Esophagus mucosa (tissue), 1 donor: ENCODE data around the gene CHRDL2. TPM values are rescaled to one million over a fixed set of nuclear protein-coding genes. Genes with fewer than 3 reads are reported as not detected.
"Not testable (repeated sequence)": the region's sequence is repeated elsewhere in the genome, so short reads cannot be mapped to it uniquely, and the experiment has no call there.

ENCODE experiments used
- ATAC-seq: fragments of 200-7000 bp; cut with Tn5 transposase; one replicate; pipeline ENCODE4 v1.9.1; 2020
- total RNA-seq: library from RNA; stranded (reverse); gene quantifications from one replicate; pipeline ENCODE4 v1.2.4, GENCODE V29; 2023
- donor health status: DM: yes; HTN: yes; CAD: no.

Gene CHRDL2, protein sequence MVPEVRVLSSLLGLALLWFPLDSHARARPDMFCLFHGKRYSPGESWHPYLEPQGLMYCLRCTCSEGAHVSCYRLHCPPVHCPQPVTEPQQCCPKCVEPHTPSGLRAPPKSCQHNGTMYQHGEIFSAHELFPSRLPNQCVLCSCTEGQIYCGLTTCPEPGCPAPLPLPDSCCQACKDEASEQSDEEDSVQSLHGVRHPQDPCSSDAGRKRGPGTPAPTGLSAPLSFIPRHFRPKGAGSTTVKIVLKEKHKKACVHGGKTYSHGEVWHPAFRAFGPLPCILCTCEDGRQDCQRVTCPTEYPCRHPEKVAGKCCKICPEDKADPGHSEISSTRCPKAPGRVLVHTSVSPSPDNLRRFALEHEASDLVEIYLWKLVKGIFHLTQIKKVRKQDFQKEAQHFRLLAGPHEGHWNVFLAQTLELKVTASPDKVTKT
- total RNA-seq: 2.0 TPM

DNA sequence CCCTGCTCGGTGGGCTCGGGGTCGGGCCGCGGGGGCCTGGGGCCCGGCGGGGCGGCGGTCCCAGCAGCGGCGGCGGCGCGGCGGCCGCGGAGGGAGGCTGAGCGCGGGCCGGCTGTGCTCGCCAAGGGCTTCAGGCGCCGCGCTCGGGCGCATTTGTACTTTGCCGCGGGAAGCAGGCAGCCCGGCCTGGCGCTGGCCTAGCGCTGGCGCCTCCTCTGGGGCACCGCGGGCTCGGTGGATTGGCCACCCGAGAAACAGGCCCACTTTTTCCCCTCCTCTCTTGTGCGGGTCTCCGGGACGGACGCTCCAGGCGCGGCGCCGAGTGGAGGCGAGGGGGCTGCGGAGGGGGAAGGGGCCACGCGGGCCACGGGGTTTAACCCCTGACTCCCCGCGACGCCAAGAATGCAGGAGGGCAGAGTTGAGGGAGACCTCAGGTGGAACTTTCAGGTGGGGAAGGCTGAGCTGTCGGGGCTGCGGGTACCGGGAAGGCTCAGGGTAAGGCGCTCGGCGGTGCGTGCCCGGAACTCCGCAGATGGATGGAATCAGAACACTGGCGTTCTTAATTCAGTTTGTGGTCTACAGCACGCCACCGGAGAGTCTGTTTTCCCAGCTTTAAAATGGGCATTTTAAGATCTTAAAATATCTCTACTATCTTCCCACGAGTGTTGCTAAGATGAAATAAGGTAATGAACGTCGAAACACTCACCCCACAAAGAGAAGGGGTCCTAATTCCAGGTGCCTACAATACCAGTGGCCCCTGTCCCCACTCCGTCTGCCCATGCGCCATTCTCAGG lies at the start of gene CHRDL2:
TSS of gene CHRDL2 (minus strand) at position 126 of the 794 bp plus-strand sequence. CDS start 538 bp downstream, outside the sequence.
- ATAC-seq: no peak

DNA sequence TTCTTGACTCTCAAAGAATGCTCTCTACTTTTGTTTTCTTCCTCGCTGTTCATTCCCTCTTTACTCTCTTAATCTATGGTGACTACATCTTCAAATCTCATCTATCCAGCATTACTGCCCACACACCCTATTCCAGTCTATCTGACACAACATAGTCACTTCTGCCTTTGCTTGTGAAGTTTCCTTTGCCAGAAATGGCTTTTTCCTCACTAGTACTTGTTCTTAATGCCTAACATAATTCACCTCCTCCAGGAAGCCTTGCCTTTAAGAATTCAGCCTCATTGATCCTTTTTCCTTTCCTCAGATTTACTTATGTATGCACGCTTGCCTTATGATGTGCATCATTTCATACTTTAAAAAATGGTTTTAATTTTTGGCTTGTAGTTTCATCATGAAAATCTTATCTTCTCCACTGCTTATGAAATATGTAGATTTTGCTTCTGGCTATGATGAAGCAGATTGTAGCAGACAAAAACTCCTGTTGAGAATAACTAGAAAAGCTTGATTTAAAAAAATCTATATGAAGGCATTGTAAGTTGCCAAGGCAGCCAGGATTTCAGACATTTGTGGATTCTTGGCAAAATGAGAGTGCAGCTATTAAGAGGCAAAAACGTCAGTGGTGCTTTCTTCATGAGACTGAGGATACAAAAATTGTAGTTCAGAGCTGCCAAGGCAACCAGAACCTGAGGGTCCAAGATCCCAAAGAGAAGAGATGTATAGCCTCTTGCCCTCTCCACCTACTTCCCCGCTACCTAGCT lies 49.2 kb upstream of the CHRDL2 start:
- no peak for ATAC-seq

DNA sequence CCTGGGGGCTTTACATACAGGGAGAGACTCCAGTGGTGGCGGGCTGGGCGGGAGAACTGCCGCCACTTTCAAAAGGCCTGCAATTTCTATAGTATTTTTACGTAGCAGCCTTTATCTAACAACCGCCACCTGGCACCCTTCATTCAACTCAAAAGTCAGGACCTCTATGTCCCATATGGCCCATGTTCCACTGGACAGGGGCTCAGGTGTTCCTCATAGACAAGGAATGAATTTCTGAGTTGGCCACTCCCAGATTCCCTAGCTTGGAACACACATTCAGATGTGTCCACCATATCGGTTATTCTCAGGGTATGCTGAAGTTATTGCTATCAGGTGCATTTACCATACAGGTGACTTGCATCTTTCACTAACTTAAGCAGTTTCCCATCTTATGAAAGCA lies 47.4 kb upstream of the CHRDL2 start:
- ATAC-seq: no peak

DNA sequence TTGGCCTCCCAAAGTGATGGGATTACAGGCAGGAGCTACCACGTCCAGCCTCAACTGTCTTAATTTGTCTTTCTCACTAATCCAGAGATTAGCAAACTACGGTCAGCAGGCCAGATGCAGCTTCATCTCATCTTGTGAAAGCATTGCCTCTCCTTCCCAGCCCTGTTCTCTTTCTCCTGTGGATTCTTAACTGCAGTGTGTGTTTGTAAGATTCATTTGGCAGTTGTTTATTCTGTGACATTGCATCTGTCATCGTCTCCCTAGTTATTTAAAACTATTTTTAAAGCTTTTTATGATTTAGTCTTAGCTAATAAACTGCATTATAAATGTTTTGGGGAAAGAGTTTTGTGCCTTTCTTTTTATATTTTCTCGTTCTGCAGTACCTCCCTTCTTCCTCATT lies 46.7 kb upstream of the CHRDL2 start:
- no peak for ATAC-seq

DNA sequence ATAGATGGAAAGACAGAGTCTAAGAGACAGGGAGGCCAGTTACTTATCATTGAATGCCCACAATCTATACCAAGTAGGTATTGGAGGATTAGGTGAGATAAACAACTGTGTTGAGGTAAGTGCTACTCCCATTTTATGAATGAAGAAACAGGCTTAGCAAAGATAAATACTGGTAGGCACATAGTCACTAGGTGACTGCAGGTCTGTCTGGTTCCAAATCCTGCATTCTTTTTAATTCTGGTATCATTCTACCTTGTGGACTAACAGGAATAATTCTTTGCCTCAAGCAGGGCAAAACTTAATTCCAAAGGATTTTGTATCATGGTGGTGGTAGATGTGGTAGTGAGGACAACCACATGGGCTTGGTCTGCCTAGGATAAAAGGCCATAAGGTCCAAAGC lies 45.8 kb upstream of the CHRDL2 start:
- peak; percentile 70 for ATAC-seq

DNA sequence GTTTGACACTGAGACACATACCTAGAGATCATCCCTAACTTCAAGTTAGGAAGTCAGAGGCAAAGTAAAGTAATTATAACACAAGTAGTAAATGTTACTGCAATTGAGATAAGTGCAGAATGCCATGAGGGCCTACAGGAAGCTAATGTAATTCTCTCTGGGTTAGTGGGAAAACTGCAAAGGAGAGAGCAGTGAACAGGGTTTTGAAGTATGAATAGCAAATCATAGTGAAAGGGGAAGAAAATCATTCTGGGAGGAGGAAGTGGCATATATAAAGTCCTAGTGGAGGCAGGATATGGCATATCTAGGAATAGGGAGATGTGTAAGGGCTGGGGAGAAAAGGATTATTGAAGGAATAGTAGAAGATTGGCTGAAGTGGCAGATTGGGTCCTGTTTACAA lies 45.3 kb upstream of the CHRDL2 start:
- ATAC-seq: no peak

DNA sequence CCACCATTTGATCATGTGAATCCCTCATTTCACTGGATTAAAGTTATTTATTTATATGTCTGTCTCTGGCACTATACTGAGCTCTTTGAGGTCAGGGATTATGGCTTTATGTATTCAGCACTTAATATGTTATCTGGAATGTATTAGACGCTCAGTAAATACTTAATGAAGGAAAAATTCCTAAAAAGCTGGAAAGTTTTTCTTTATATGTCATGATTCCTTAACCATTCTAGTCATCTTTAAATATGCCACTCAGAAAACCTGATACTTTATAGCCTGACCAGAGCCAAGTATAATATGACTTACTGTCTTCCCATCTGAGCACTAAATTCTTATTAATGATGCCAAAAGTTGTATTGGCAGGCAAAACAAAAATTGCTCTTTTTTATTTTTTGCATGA lies 44.5 kb upstream of the CHRDL2 start:
- ATAC-seq: no peak

DNA sequence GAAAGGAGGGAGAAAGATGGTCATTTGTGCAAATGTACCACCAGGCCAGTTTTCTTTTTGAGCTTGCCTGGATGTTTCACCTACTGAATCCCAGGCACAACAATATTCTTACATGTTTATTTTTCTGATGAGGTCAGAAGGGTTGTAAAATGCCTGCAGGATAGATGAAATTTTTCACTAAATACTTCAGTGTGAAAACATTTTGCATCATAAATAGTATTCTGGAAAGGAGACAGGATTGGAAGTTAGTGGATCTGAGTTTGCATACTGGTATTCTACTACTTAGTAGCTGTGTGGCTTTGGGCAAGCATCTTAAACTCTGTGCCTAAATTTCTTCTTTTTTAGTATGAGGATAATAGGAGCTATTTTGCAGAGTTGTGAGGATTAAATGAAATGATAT lies 42.2 kb upstream of the CHRDL2 start:
- ATAC-seq: no peak

DNA sequence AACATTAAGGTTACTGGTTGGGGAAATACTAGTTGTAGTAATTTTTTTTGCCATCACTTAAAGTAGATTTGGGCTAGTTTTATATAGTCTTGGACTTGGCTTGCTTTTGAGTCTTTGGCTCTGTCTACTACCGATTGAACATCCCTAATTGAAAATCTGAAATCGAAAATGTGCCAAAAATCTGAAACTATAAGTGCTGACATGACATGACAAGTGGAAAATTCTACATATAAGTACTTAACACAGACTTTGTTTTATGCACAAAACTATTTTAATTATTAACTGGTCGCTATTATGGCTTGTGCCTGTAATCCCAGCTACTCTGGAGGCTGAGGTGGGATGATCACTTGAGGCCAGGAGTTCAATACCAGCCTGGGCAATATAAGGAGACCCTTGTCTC lies 39.9 kb upstream of the CHRDL2 start:
- no peak for ATAC-seq

DNA sequence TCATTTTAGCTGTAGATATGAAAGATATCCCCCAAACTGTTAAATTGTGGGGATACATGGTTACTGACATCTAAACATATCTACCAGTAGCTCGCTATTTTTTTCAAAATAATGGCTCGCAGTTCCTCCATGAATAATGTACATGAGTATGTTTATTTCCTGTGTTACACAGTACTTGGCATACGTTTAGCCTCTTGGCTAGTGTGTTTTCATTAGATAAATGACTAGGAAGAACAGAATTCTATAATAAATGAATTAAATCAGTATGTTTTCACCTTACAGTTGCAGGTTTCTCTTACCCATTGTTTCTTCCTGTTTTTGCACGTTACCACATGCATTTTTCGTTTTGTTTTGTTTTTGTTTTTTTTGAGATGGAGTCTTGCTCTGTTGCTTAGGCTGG lies 39.2 kb upstream of the CHRDL2 start:
- ATAC-seq: no peak

DNA sequence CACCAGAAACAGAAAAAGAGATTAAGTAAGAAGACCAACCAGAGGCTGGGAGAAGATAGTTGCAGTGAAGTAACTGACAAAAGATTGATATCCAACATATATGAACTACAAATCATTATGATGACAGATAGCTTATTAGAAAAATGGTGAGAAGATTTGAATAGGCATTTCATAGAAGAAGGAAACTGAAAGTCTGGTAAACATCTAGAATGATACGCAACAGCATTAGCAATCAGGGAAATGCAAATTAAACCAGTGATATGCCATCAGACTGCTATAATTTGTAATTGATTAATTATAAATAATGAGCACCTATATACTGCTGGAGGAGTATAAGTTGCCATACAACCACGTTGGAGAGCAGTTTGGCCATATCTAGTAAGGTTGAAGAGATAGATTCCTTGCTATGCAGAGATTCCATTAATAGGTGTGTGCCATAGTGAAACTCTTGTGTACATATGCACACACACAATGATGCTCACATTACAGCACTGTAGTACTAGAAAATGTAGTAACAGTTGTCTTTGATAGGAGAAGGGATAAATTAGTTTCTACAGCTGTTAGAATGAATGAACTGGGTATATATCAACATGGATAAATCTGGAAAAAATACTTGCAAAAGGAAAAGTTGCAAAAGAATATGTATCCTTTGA lies 38.0 kb upstream of the CHRDL2 start:
- no peak for ATAC-seq

DNA sequence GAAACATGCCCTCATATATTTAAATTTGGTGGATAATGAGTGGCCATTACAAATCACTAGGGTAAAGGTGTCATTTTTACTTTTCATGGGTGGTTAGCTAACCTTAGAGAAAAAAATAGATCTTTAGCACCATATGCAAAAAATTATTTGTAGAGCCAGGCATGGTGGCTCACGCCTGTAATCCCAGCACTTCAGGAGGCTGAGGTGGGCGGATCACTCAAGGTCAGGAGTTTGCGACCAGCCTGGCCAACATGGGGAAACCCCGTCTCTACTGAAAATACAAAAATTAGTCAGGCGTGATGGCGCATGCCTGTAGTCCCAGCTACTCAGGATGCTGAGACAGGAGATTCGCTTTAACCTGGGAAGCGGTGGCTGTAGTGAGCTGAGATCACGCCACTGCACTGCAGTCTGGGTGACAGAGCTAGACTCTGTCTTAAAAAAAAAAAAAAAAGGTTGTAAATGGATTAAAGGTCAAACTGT lies 37.0 kb upstream of the CHRDL2 start:
- not testable (repeated sequence) for ATAC-seq

DNA sequence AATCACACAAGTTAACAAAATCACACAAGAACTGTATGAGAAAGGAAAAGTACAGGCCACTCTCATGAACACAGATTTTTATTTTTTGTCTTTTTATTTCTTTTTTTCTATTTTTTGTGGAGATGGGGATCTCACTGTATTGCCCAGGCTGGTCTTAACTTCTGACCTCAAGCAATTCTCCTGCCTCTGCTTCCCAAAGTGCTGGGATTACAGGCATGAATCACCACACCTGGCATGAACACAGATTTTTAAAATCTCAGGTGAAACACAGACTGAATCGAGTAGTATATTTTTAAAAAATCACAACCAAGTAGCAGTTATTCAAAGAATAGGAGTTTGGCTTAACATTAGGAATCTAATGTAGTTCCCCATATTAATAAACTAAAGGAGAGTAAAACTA lies 35.7 kb upstream of the CHRDL2 start:
- no peak for ATAC-seq

DNA sequence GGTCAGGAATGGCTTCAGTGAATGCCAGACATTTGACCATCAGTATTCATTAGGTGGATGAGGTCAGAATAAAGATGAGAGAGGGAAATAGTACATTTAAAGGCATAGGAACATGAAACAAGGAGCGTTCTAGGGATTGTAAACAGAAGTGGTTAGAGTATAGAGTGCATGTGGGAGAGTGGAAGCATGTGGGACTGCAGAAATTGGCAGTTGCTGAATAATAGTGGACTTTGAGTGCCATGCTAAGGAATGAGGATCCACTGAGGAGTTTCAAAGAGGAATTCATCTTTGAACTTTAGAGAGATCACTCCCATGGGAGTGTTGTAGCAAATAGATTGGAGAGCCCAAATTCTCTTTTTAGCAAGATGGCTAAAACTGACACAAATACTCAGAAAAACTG lies 25.3 kb upstream of the CHRDL2 start:
- ATAC-seq: no peak

DNA sequence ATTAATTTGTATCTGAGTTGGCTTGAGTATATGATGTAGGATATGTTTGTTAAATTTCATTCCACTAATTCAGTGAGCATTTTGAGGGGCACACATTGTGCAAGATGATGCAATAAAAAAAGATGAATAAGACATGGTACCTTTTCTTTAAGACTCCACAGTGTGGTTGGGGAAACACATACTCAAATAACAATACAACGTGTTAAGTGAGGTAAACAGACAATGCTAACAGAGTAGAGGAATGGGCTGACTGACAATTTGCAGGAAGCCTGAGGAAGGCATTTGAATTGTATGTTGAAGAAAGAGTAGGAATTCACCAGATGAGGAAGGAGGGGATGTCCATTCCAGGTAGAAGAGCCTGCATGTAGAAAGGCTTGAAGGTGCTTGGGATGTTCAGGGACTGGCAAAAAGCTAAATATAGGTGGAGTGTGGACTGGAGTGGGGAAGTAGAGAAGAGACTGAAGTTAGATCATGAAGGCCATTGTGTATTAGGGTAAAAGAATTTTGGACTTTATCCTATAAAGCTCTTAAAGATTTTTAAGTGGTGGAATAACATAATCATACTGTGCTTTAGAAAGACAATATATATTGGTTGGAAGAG lies 24.3 kb upstream of the CHRDL2 start:
- peak; percentile 13 for ATAC-seq

DNA sequence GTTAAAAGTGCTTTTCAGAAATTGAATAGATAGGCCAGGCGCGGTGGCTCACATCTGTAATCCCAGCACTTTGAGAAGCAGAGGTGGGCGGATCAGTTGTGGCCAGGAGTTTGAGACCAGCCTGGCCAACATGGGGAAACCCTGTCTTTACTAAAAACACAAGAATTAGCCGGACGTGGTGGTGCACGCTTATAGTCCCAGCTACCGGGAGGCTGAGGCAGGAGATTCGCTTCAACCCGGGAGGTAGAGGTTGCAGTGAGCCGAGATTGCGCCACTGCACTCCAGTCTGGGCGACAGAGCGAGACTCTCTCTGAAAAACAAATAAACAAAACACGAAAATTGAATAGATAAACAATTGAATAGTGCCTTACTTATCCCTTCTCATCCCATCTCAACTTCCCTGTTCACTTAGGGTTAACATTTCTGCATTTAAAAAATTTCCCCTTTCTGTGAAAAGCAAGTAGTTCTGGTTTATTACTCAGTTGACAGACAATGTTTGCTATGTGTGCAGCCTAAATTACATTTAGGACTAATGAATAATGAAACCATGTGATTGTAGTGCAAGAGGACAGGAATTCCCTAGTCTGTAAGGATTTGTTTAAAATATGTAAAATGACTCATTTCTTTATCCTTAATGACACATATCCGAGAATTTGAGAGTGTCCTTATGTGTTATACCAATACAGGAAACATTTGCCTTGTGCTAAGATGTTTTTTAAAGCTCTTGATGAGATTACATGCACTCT lies 23.5 kb upstream of the CHRDL2 start:
- ATAC-seq: peak; percentile 98

DNA sequence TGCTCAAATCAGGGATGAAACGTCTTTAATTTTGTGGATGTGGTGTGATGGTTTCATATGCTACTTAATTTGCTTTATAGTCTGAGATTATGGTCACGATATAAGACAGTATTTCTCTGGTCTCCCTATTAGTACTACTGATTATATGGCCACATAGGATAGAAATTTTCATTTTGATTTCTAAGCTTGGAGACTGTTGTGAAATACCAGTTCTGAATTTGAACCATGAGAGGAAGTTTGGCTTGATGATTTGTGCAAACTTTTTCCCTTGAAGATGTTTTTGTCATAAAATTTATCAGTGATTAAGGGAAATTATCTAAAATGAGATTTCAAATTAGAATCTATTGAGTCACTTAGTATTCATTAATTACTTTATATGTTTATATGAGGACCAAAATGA lies 20.1 kb upstream of the CHRDL2 start:
- no peak for ATAC-seq

DNA sequence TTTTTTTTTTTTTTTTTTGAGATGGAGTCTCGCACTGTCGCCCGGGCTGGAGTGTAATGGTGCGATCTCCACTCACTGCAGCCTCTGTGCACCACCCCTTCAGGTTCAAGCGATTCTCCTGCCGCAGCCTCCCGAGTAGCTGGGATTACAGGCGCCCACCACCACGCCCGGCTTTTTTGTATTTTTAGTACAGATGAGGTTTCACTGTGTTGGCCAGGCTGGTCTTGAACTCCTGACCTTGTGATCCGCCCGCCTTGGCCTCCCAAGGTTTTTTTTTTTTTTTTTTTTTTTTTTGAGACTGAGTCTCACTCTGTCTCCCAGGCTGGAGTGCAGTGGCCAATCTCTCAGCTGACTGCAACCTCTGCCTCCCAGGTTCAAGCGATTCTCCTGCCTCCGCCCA lies 19.4 kb upstream of the CHRDL2 start:
- not testable (repeated sequence) for ATAC-seq

DNA sequence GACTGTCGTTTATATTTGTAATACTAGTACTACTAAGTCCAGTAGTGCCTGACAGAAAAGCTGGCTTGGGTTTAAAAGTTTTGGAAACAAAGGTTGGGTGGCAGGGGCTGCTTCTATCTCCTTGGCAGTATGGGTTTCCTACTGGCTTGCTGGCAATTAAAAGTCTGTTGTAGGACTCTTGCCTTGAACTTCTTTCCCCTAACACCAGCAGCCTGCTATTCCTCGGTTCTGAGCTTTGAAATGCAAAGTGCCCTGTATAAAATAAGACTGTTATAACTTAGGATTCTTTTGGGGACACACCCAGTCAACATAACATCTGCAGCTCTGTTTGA lies 18.7 kb upstream of the CHRDL2 start:
- no peak for ATAC-seq

DNA sequence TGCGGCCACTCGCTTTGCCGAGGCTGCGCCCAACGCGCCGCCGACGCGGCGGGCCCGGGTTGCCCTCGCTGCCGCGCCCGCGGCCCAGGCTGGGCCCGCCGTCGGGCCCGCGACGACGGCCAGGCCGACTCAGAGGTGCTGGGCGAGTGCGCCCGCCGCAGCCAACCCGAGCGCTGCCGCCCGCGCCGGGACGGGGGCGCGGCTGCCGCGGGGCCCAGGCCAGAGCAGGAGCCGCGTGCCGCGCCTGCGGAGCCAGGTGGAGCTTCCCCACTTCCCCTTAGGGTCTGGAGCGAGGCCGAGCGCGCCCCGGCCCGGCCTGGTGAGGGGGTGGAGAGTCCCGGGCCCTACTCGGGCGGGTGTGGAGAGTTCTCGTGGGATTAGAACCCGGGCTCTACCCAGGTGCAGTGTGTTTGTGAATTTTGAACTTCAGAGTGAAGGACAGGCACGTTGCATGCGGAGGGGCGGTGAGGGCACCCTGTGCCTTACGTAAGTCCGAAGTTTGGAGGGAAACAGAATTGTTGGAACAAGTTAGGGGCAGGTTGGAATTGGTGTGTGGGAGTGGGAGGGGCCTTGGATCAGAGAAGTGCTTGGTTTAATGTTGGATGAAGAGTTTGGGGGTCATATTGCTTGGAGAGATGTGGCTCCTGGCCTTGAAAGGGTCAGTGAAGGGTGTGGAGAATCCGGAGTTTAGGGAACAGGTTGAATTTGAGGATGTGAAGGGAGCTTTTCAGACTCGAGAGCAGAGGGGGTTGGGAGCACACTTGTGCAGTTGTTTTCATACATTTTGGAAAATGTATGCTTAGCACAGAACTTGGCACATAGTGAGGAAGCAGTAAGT lies 18.1 kb upstream of the CHRDL2 start:
- ATAC-seq: peak; percentile 73
